Effector memory CD8-positive, alpha-beta T cell (primary cell): ENCODE measurements around the gene MGAT4B.

Experiments
- ATAC-seq: fragments of 150-1000 bp; cut with Tn5 transposase; replicated peaks from 2 replicates; pipeline ENCODE4 v1.10.0; 2021; ENCODE audit warnings: mild to moderate bottlenecking, moderate library complexity
- DNase-seq, 3 experiments: peaks; one replicate each; pipeline ENCODE4 v3.0.0; 2021
- H3K27ac Mint-ChIP-seq, 2 donors: one replicate each; pipeline ENCODE4 v1.8.0; 2022; ENCODE audit warnings: mild to moderate bottlenecking in 2 of 2, mixed read lengths in 2 of 2, moderate library complexity in 2 of 2
- H3K27me3 Mint-ChIP-seq, 2 donors: one replicate each; pipeline ENCODE4 v1.8.0; 2022; ENCODE audit warnings: mixed read lengths in 2 of 2
- H3K36me3 Mint-ChIP-seq: one replicate; pipeline ENCODE4 v1.8.0; 2022; ENCODE audit warnings: mild to moderate bottlenecking, moderate library complexity, mixed read lengths; ENCODE audit not compliant: insufficient read depth
- H3K4me1 Mint-ChIP-seq, 2 donors: one replicate each; pipeline ENCODE4 v1.8.0; 2022; ENCODE audit warnings: low read depth in 2 of 2, mixed read lengths in 2 of 2
- H3K4me3 Mint-ChIP-seq, 2 donors: one replicate each; pipeline ENCODE4 v1.8.0; 2022; ENCODE audit warnings: mild to moderate bottlenecking in 2 of 2, mixed read lengths in 2 of 2, moderate library complexity in 2 of 2
- H3K9me3 Mint-ChIP-seq, 2 donors: one replicate each; pipeline ENCODE4 v1.8.0; 2022; ENCODE audit warnings: mixed read lengths in 2 of 2

MGAT4B gene

GRCh38 chr5:179762079-179762780 is 44.4 kb downstream of the MGAT4B start:
- Mint-ChIP-seq H3K36me3 (peaks cover 21% of the 10 kb centered on the region), H3K27me3 (no peaks in the 10 kb centered on the region), H3K4me3 (no peak overlapping the region), H3K9me3 (no peaks in the 10 kb centered on the region), H3K4me1 (peaks cover 29 to 44% of the 10 kb centered on the region in 2 donors), H3K27ac (peak overlapping the region; percentile 44 to 56)
- peak; percentile 15 to 38 (median 15) for DNase-seq
- ATAC-seq = peak; percentile 75

DNA sequence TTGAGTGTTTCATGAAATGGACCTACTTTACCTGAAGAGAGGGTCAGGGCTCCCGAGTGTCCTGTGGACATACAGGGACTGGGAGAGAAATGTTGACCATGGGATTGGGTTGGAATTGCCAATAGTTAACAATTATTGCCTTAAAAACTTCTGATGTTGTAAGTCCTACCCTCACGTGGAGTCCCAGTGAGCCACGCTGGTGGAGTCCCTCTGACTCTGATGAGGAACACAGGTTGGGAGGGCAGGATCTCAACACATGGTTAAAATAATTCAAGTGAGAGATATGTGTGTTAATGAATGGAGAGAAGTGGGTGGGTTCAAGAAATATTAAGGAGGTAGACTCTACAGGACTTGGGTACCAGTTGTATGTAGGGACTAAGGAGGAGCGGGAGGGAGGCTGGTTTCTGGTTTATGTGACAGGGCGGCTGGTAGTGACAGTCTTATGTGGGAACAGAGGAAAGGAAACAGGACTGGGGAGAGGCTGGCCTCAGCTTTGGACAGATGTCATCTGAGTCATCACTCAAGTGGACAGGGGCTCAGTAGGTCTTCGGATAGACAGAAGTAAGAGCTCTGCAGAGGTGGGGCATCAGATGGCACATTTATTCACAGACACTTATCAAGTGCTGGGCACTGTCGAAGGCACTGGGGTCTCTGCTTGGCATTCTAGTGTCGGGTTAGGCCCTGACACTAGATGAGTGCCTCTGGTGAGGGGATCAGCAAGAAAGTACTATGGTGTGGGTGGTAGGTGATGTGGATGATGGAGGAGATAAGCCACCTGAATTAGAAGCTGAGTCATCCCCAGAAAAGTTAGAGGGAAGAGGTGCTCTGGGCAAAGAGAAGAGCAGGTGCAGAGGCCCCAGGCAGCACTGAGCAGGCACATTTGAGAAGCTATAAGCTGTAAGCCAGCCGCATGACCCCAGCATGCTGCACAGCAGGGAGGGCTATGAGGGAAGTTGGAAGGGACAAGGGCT is 46.8 kb downstream of the MGAT4B start:
- no peak for ATAC-seq
- H3K27ac Mint-ChIP-seq = peak overlapping the region; percentile 81 to 89
- H3K4me3 Mint-ChIP-seq = peak overlapping the region in 1 of 2 donors; percentile 19

GRCh38 chr5:179758955-179759354 is 47.7 kb downstream of the MGAT4B start:
- no peaks in the 10 kb centered on the region for H3K9me3 Mint-ChIP-seq
- H3K4me1 Mint-ChIP-seq = peaks cover 47 to 67% of the 10 kb centered on the region in 2 donors
- no peaks in the 10 kb centered on the region for H3K27me3 Mint-ChIP-seq
- H3K36me3 Mint-ChIP-seq = no peaks in the 10 kb centered on the region
- H3K27ac Mint-ChIP-seq = peak overlapping the region; percentile 81 to 89
- H3K4me3 Mint-ChIP-seq = no peak overlapping the region
- DNase-seq (no peak), ATAC-seq (no peak)

More for the DNA sequence above, 46.8 kb downstream of the MGAT4B start:
- H3K36me3 Mint-ChIP-seq = peaks cover 4% of the 10 kb centered on the region
- no peaks in the 10 kb centered on the region for H3K27me3 Mint-ChIP-seq
- no peak for DNase-seq
- H3K9me3 Mint-ChIP-seq = no peaks in the 10 kb centered on the region
- H3K4me1 Mint-ChIP-seq = peaks cover 38 to 60% of the 10 kb centered on the region in 2 donors

DNA sequence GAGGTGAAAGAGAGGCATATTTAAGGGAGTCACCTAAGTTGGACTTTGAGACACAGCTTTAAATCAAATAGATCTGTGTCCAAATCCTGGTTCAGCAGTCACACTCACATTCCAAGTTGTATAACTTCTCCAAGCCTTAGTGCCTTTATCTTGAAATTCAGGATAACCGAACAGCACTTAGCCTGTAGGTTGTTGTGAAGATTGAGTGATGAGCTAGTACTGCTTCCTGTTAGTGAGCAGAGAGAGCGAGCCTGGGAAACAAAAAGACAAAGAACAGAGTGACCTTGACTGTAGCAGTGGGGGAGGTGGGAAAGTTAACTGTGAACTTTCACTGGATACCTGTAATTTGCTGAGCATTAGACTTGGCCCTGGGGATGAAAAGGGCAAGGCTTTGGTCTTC is 51.6 kb downstream of the MGAT4B start:
- no peak overlapping the region for H3K4me3 Mint-ChIP-seq
- ATAC-seq = no peak
- H3K27me3 Mint-ChIP-seq = no peaks in the 10 kb centered on the region
- DNase-seq = no peak
- no peaks in the 10 kb centered on the region for H3K9me3 Mint-ChIP-seq
- peaks cover 17% of the 10 kb centered on the region for H3K36me3 Mint-ChIP-seq
- H3K4me1 Mint-ChIP-seq = peaks cover 42 to 63% of the 10 kb centered on the region in 2 donors
- peak overlapping the region; percentile 23 to 53 for H3K27ac Mint-ChIP-seq

DNA sequence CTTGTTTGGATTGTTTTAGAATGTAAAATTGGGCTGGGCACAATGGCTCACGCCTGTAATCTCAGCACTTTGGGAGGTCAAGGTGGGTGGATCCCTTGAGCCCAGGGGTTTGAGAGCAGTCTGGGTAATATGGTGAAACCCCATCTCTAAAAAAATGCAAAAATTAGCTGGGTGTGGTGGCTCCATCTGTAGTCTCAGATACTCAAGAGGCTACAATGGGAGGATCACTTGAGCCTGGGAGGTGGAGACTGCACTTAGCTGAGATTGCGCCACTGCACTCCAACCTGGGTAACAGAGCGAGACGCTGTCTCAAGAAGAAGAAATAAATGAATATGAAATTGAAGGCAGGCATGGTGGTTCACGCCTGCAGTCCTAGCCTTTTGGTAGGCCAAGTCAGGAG is 52.7 kb downstream of the MGAT4B start:
- DNase-seq (no peak), ATAC-seq (no peak)
- Mint-ChIP-seq H3K27ac (peak overlapping the region in 1 of 2 donors; percentile 23), H3K9me3 (no peaks in the 10 kb centered on the region), H3K4me1 (peaks cover 46 to 56% of the 10 kb centered on the region in 2 donors), H3K4me3 (peak overlapping the region in 1 of 2 donors; percentile 4), H3K27me3 (no peaks in the 10 kb centered on the region), H3K36me3 (peaks cover 23% of the 10 kb centered on the region)

- Mint-ChIP-seq H3K27me3 (no peaks in the 10 kb centered on the region), H3K9me3 (no peaks in the 10 kb centered on the region), H3K27ac (peak overlapping the region; percentile 46 to 75), H3K4me3 (no peak overlapping the region), H3K36me3 (peaks cover 28% of the 10 kb centered on the region), H3K4me1 (peaks cover 48 to 60% of the 10 kb centered on the region in 2 donors)
- ATAC-seq (no peak), DNase-seq (no peak)
Measured at GRCh38 chr5:179749857-179750508, 56.7 kb downstream of the MGAT4B start.

GRCh38 chr5:179747811-179748210 is 58.9 kb downstream of the MGAT4B start:
- H3K27me3 Mint-ChIP-seq = no peaks in the 10 kb centered on the region
- peak overlapping the region in 1 of 2 donors; percentile 1 for H3K27ac Mint-ChIP-seq
- H3K4me1 Mint-ChIP-seq = peaks cover 31 to 42% of the 10 kb centered on the region in 2 donors
- DNase-seq (no peak), ATAC-seq (no peak)
- H3K4me3 Mint-ChIP-seq = no peak overlapping the region
- peaks cover 33% of the 10 kb centered on the region for H3K36me3 Mint-ChIP-seq
- H3K9me3 Mint-ChIP-seq = no peaks in the 10 kb centered on the region
